PC-9 (cell line): ENCODE data around the gene ZNF236. TPM values are rescaled to one million over a fixed set of nuclear protein-coding genes. Genes with fewer than 3 reads are reported as not detected.
A peak's percentile ranks its signal among the peaks of the same experiment; 100 is the strongest.

Source experiments
- BruUV-seq: library from RNA; stranded (reverse); fragments of 400-500 nt; replicated peaks from 2 replicates; lab custom pipeline; 2021; lab: Mats Ljungman, UMichigan
- CTCF ChIA-PET: fragments of 300-600 bp; sonication (Branson Sonifier 250); formaldehyde crosslinking; loops from one replicate; lab custom pipeline; 2022; ENCODE audit warnings: antibody characterized with exemption; lab: Charles Lee
- POLR2A ChIA-PET: fragments of 300-600 bp; sonication (Branson Sonifier 250); formaldehyde crosslinking; loops from one replicate; lab custom pipeline; 2022; ENCODE audit warnings: antibody characterized with exemption; ENCODE audit not compliant: unreplicated experiment; lab: Charles Lee
- DNase-seq, 2 experiments: peaks; one replicate each; pipeline versions ENCODE4 v3.0.0 to v3.0.0-alpha.2; 2015 to 2022; ENCODE audit warnings: mixed read lengths in 1 of 2
- H2AFZ ChIP-seq: fragments of 200-600 bp; sonication (generic); 2 replicates; pipeline ENCODE4 v1.8.1; 2017; ENCODE audit warnings: antibody characterized with exemption
- H3F3A ChIP-seq: fragments of 200-600 bp; sonication (generic); 2 replicates; pipeline ENCODE4 v1.8.1; 2017; ENCODE audit warnings: antibody characterized with exemption, mild to moderate bottlenecking, low read depth; ENCODE audit not compliant: insufficient read depth
- H3K27ac ChIP-seq: fragments of 200-600 bp; sonication (generic); 2 replicates; pipeline ENCODE4 v1.6.1; 2016; ENCODE audit warnings: mixed run types
- H3K27me3 ChIP-seq: fragments of 200-600 bp; sonication (generic); 2 replicates; pipeline ENCODE4 v1.6.1; 2016; ENCODE audit warnings: low read depth, mixed run types; ENCODE audit not compliant: insufficient read depth
- H3K36me3 ChIP-seq: fragments of 200-600 bp; sonication (generic); 2 replicates; pipeline ENCODE4 v1.6.1; 2016; ENCODE audit warnings: low read depth, mixed run types
- H3K4me1 ChIP-seq: fragments of 200-600 bp; sonication (generic); replicated peaks from 2 replicates; pipeline ENCODE4 v1.6.1; 2016; ENCODE audit warnings: mixed run types; ENCODE audit not compliant: insufficient read depth
- H3K4me2 ChIP-seq: fragments of 200-600 bp; sonication (generic); 2 replicates; pipeline ENCODE4 v1.6.1; 2017; ENCODE audit warnings: mixed run types
- H3K4me3 ChIP-seq: fragments of 200-600 bp; sonication (generic); 2 replicates; pipeline ENCODE4 v1.6.1; 2016; ENCODE audit warnings: mixed run types
- H3K79me2 ChIP-seq: fragments of 200-600 bp; sonication (generic); 2 replicates; pipeline ENCODE4 v1.6.1; 2017; ENCODE audit warnings: low read depth, mixed run types
- H3K9me2 ChIP-seq: fragments of 200-600 bp; sonication (generic); 2 replicates; pipeline ENCODE4 v1.8.1; 2017; ENCODE audit warnings: mild to moderate bottlenecking; ENCODE audit not compliant: insufficient read depth
- H3K9me3 ChIP-seq: fragments of 200-600 bp; sonication (generic); 2 replicates; pipeline ENCODE4 v1.8.1; 2016; ENCODE audit warnings: low read depth; ENCODE audit not compliant: insufficient read depth
- H4K20me1 ChIP-seq: fragments of 200-600 bp; sonication (generic); 2 replicates; pipeline ENCODE4 v1.8.1; 2017; ENCODE audit not compliant: insufficient read depth
- EZH2 ChIP-seq: fragments of 200-600 bp; sonication (generic); IDR thresholded peaks from 2 replicates; pipeline ENCODE4 v1.8.0; 2017; ENCODE audit warnings: antibody characterized with exemption, low read depth
- intact Hi-C: fragments of 100-400 bp; cut with micrococcal nuclease; formaldehyde crosslinking; loops from one replicate; pipeline ENCODE4 v1.10.0; 2022; ENCODE audit not compliant: unreplicated experiment
- total RNA-seq: library from RNA; stranded (reverse); gene quantifications from 2 replicates; pipeline ENCODE4 v1.2.3, GENCODE V29; 2021
- TF ChIP-seq, protein P1 (sequence below): fragments of 200-600 bp; sonication (generic); conservative IDR thresholded peaks from 2 replicates; pipeline ENCODE4 v1.6.1; 2017; ENCODE audit warnings: mixed run types, antibody characterized with exemption, mild to moderate bottlenecking, moderate library complexity

The ZNF236 gene
- total RNA-seq, 1 experiment from 2014 or later, result 10.8 TPM

DNA sequence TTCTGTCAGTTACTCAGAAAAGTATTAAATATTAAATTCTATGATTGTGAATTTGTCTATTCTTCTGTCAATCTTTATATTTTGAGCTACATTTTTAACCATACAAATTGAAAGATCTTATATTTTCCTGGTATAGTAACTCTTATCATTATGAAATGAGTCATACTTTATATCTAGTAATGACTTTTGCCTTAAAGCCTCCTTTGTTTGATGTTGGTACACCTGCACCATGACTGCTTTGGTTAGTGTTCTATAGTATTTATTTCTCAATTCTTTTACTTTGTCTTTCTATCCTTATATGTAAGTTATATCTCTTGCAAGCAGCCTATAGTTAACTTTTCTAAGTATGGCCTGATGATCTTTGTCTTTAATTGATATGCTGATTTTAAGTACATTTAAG lies 13.0 kb downstream of the ZNF236 start:
- Histone ChIP-seq H3K79me2 (peaks cover 76% of the 10 kb centered on the region), H3F3A (0 out of 2 replicates have a peak, but pooled peaks cover under 1% of the 10 kb centered on the region), H2AFZ (no peak overlapping the region), H3K36me3 (no peaks in the 10 kb centered on the region), H3K4me1 (peaks cover 19% of the 10 kb centered on the region), H3K9me2 (no peaks in the 10 kb centered on the region), H3K9me3 (no peaks in the 10 kb centered on the region), H3K4me2 (no peak overlapping the region; the same call in 1 of the 2 replicates), H4K20me1 (peaks cover 4% of the 10 kb centered on the region; the same call in 1 of the 2 replicates), H3K4me3 (no peak overlapping the region), H3K27me3 (no peaks in the 10 kb centered on the region), H3K27ac (no peak overlapping the region)
- intact Hi-C loops, result no loop called here
- BruUV-seq, result no TSS peak
- POLR2A ChIA-PET, result no interaction called here
- TF ChIP-seq, protein P1, sequence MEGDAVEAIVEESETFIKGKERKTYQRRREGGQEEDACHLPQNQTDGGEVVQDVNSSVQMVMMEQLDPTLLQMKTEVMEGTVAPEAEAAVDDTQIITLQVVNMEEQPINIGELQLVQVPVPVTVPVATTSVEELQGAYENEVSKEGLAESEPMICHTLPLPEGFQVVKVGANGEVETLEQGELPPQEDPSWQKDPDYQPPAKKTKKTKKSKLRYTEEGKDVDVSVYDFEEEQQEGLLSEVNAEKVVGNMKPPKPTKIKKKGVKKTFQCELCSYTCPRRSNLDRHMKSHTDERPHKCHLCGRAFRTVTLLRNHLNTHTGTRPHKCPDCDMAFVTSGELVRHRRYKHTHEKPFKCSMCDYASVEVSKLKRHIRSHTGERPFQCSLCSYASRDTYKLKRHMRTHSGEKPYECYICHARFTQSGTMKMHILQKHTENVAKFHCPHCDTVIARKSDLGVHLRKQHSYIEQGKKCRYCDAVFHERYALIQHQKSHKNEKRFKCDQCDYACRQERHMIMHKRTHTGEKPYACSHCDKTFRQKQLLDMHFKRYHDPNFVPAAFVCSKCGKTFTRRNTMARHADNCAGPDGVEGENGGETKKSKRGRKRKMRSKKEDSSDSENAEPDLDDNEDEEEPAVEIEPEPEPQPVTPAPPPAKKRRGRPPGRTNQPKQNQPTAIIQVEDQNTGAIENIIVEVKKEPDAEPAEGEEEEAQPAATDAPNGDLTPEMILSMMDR, result no peak
- no peak for TF ChIP-seq EZH2
- CTCF ChIA-PET, result interaction anchor here (0.6 kb wide), 1 partner anchor 25 kb away, joined by 4 read pairs; no protein-coding TSS in a partner anchor
- peak in 1 of 2 experiments; percentile 46 for DNase-seq

DNA sequence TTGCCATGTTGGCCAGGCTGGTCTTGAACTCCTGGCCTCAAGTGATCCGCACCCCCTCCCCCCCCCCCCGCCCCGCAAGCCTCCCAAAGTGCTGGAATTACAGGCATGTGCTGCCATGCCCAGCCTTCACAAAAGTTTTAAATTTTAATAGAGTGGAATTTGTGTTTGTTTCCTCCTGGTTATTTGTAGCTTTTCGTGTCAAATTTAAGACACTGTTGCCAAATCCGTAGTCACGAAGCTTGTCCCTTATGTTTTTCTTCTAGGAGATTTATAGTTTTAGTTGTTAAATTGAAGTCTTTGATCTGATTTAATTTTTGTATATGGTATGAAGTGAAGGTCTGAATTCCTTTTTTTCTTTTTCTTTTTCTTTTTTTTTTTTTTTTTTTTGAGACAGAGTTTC lies 14.7 kb downstream of the ZNF236 start:
- no peak overlapping the region for H3K27ac ChIP-seq
- no peak overlapping the region for H3K4me3 ChIP-seq
- H3K36me3 ChIP-seq, result no peaks in the 10 kb centered on the region
- ChIA-PET CTCF (no interaction called here), POLR2A (no interaction called here)
- no peak for DNase-seq
- H3K4me2 ChIP-seq, result no peak overlapping the region
- H3K9me2 ChIP-seq, result no peaks in the 10 kb centered on the region
- TF ChIP-seq, protein P1, result no peak
- no peak for TF ChIP-seq EZH2
- H3F3A ChIP-seq, result no peaks in the 10 kb centered on the region
- BruUV-seq, result no TSS peak
- no peaks in the 10 kb centered on the region for H3K27me3 ChIP-seq
- H3K9me3 ChIP-seq, result no peaks in the 10 kb centered on the region
- H2AFZ ChIP-seq, result no peak overlapping the region
- peaks cover 19% of the 10 kb centered on the region for H3K4me1 ChIP-seq
- peaks cover 4% of the 10 kb centered on the region; the same call in 1 of the 2 replicates for H4K20me1 ChIP-seq
- H3K79me2 ChIP-seq, result peaks cover 70% of the 10 kb centered on the region
- intact Hi-C loops, result no loop called here

DNA sequence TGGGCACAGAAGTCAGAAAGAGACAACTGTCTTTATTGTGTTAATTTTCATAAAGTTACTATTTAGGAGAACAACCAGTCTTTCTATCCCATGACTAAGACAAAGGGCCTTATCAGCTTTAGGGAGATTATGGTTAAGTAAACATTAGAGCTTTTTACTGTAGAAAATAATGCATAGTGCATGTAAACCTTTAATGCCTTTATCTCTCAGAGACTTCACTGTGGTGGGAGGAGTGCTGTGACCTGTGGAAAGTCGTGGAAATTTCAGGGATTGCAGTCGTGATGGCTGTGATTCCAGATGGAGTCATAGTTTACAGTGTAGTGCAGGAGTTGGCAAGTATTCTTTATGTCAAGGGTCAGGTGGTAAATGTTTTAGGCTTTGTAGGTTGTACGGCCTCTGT lies 15.8 kb downstream of the ZNF236 start:
- no peaks in the 10 kb centered on the region for H3F3A ChIP-seq
- no TSS peak for BruUV-seq
- intact Hi-C loops, result no loop called here
- TF ChIP-seq, protein P1, result no peak
- TF ChIP-seq EZH2, result no peak
- H3K27me3 ChIP-seq, result no peaks in the 10 kb centered on the region
- no peak overlapping the region for H3K4me3 ChIP-seq
- H3K4me1 ChIP-seq, result peaks cover 19% of the 10 kb centered on the region
- POLR2A ChIA-PET, result no interaction called here
- H3K79me2 ChIP-seq, result peaks cover 62% of the 10 kb centered on the region
- no peak overlapping the region for H3K27ac ChIP-seq
- DNase-seq, result no peak
- no peak overlapping the region; the same call in 1 of the 2 replicates for H3K4me2 ChIP-seq
- H3K36me3 ChIP-seq, result no peaks in the 10 kb centered on the region
- H2AFZ ChIP-seq, result no peak overlapping the region
- peaks cover 4% of the 10 kb centered on the region; the same call in 1 of the 2 replicates for H4K20me1 ChIP-seq
- no peaks in the 10 kb centered on the region for H3K9me2 ChIP-seq
- no peaks in the 10 kb centered on the region for H3K9me3 ChIP-seq
- CTCF ChIA-PET, result no interaction called here
